Ishikawa (cell line): ENCODE data around the gene PSTPIP1.

Experiments
- CEBPB ChIP-seq: IDR thresholded peaks from 2 replicates; pipeline ENCODE4 v1.6.1; 2012
- CREB1 ChIP-seq: IDR thresholded peaks from 2 replicates; pipeline ENCODE4 v1.6.1; 2012; ENCODE audit warnings: low read depth
- EGR1 ChIP-seq: IDR thresholded peaks from 2 replicates; pipeline ENCODE4 v1.6.1; 2012
- EP300 ChIP-seq: IDR thresholded peaks from 2 replicates; pipeline ENCODE4 v1.6.1; 2012; ENCODE audit warnings: borderline replicate concordance
- FOXM1 ChIP-seq: IDR thresholded peaks from 2 replicates; pipeline ENCODE4 v1.6.1; 2012; ENCODE audit warnings: low read depth, borderline replicate concordance
- MAX ChIP-seq: IDR thresholded peaks from 2 replicates; pipeline ENCODE4 v1.6.1; 2012
- NFIC ChIP-seq: IDR thresholded peaks from 2 replicates; pipeline ENCODE4 v1.6.1; 2012
- RAD21 ChIP-seq: IDR thresholded peaks from 2 replicates; pipeline ENCODE4 v1.6.1; 2012; ENCODE audit warnings: low read depth
- REST ChIP-seq: IDR thresholded peaks from 2 replicates; pipeline ENCODE4 v1.6.1; 2012; ENCODE audit warnings: low read depth, mild to moderate bottlenecking
- TAF1 ChIP-seq: IDR thresholded peaks from 2 replicates; pipeline ENCODE4 v1.6.1; 2012; ENCODE audit warnings: low read depth, mild to moderate bottlenecking
- TCF12 ChIP-seq: IDR thresholded peaks from 2 replicates; pipeline ENCODE4 v1.6.1; 2012; ENCODE audit warnings: low read depth
- TEAD4 ChIP-seq: IDR thresholded peaks from 2 replicates; pipeline ENCODE4 v1.6.1; 2012
- USF1 ChIP-seq: IDR thresholded peaks from 2 replicates; pipeline ENCODE4 v1.6.1; 2012
- YY1 ChIP-seq: IDR thresholded peaks from 2 replicates; pipeline ENCODE4 v1.6.1; 2012; ENCODE audit warnings: low read depth
- ZBTB7A ChIP-seq: IDR thresholded peaks from 2 replicates; pipeline ENCODE4 v1.6.1; 2012; ENCODE audit warnings: low read depth

PSTPIP1 gene

GRCh38 chr15:76993114-76993725 lies 1.7 kb upstream of the PSTPIP1 start:
- TF ChIP-seq NFIC (no peak), CEBPB (no peak), REST (no peak), TAF1 (no peak), USF1 (no peak), RAD21 (no peak), CREB1 (no peak), TCF12 (no peak), FOXM1 (no peak), ZBTB7A (no peak), YY1 (no peak), EP300 (no peak), EGR1 (no peak), MAX (no peak), TEAD4 (no peak)

GRCh38 chr15:76994001-76994400 lies 925 bp upstream of the PSTPIP1 start:
- TF ChIP-seq FOXM1 (no peak), USF1 (no peak), CREB1 (no peak), NFIC (no peak), TAF1 (no peak), YY1 (no peak), EGR1 (no peak), EP300 (no peak), TCF12 (no peak), TEAD4 (no peak), ZBTB7A (no peak), CEBPB (no peak), RAD21 (no peak), REST (no peak)

GRCh38 chr15:76994496-76994895 lies 430 bp upstream of the PSTPIP1 start:
- no peak for TF ChIP-seq YY1
- TF ChIP-seq NFIC: no peak
- TF ChIP-seq RAD21: no peak
- no peak for TF ChIP-seq USF1
- no peak for TF ChIP-seq TAF1
- TF ChIP-seq ZBTB7A: no peak
- TF ChIP-seq FOXM1: no peak
- no peak for TF ChIP-seq EGR1
- TF ChIP-seq CEBPB: no peak
- no peak for TF ChIP-seq REST
- TF ChIP-seq EP300: no peak
- no peak for TF ChIP-seq TEAD4
- TF ChIP-seq TCF12: no peak
- no peak for TF ChIP-seq MAX
- no peak for TF ChIP-seq CREB1

- no peak for TF ChIP-seq REST
- TF ChIP-seq EP300: no peak
- no peak for TF ChIP-seq RAD21
- TF ChIP-seq CREB1: no peak
- no peak for TF ChIP-seq TCF12
These were observed 1.2 kb downstream of the PSTPIP1 start for GRCh38 chr15:76996076-76996525.
